DMS79 (cell line): ENCODE results near the gene LRRC56.

Experiments
- DNase-seq: peaks from one replicate; lab custom pipeline; 2025; lab: John Stamatoyannopoulos, UW

The LRRC56 gene

GRCh38 chr11:598005-598680, 60.8 kb downstream of the LRRC56 start:
- no peak for DNase-seq

- no peak for DNase-seq
Measured at GRCh38 chr11:601573-602245, 64.4 kb downstream of the LRRC56 start.

- DNase-seq, result no peak
Measured at GRCh38 chr11:603154-603553, 65.8 kb downstream of the LRRC56 start.
